H9 (cell line): ENCODE data around the gene ZSWIM3. TPM values are rescaled to one million over a fixed set of nuclear protein-coding genes. Genes with fewer than 3 reads are reported as not detected.

Experiments used
- DNase-seq: peaks from one replicate; pipeline ENCODE4 v3.0.0-alpha.2; 2017
- H2AFZ ChIP-seq: one replicate; pipeline ENCODE4 v1.6.1; 2013; ENCODE audit warnings: mild to moderate bottlenecking, low read length, control low read depth, moderate library complexity
- H2AK5ac ChIP-seq: 2 replicates; pipeline ENCODE4 v1.6.1; 2013; ENCODE audit warnings: low read length, control low read depth, mixed read lengths; ENCODE audit not compliant: insufficient read length
- H2BK120ac ChIP-seq: one replicate; pipeline ENCODE4 v1.6.1; 2013; ENCODE audit warnings: low read depth, mild to moderate bottlenecking, low read length, control low read depth, inconsistent platforms; ENCODE audit not compliant: poor library complexity, severe bottlenecking
- H2BK12ac ChIP-seq: 2 replicates; pipeline ENCODE4 v1.6.1; 2013; ENCODE audit warnings: low read length, control low read depth, mixed read lengths, low read depth; ENCODE audit not compliant: insufficient read length
- H2BK15ac ChIP-seq: 2 replicates; pipeline ENCODE4 v1.6.1; 2013; ENCODE audit warnings: low read depth, low read length, control low read depth
- H2BK20ac ChIP-seq: one replicate; pipeline ENCODE4 v1.6.1; 2013; ENCODE audit warnings: low read depth, mild to moderate bottlenecking, low read length, control low read depth, inconsistent platforms; ENCODE audit not compliant: poor library complexity, severe bottlenecking
- H2BK5ac ChIP-seq: 2 replicates; pipeline ENCODE4 v1.6.1; 2013; ENCODE audit warnings: low read length, control low read depth, mixed read lengths; ENCODE audit not compliant: insufficient read length
- H3K14ac ChIP-seq: 2 replicates; pipeline ENCODE4 v1.6.1; 2013; ENCODE audit warnings: low read length, control low read depth; ENCODE audit not compliant: insufficient read depth
- H3K18ac ChIP-seq: 2 replicates; pipeline ENCODE4 v1.6.1; 2013; ENCODE audit warnings: low read depth, mild to moderate bottlenecking, mixed read lengths, low read length, control low read depth; ENCODE audit not compliant: insufficient read length
- H3K23ac ChIP-seq: 2 replicates; pipeline ENCODE4 v1.6.1; 2013; ENCODE audit warnings: low read length, control low read depth, mixed read lengths, low read depth; ENCODE audit not compliant: insufficient read length
- H3K23me2 ChIP-seq: 2 replicates; pipeline ENCODE4 v1.6.1; 2013; ENCODE audit warnings: low read depth, mild to moderate bottlenecking, mixed read lengths, low read length, control low read depth; ENCODE audit not compliant: insufficient read length, poor library complexity, severe bottlenecking
- H3K27ac ChIP-seq: 2 replicates; pipeline ENCODE4 v1.5.1; 2013; ENCODE audit warnings: low read length, control low read depth, mixed read lengths, low read depth; ENCODE audit not compliant: insufficient read length
- H3K27me3 ChIP-seq: 2 replicates; pipeline ENCODE4 v1.6.1; 2013; ENCODE audit warnings: low read length, control low read depth, inconsistent platforms; ENCODE audit not compliant: insufficient read depth
- H3K4ac ChIP-seq: 2 replicates; pipeline ENCODE4 v1.6.1; 2013; ENCODE audit warnings: low read depth, mild to moderate bottlenecking, control low read depth, inconsistent platforms, low read length, moderate library complexity
- H3K4me1 ChIP-seq: 2 replicates; pipeline ENCODE4 v1.6.1; 2013; ENCODE audit warnings: low read length, control low read depth, inconsistent platforms; ENCODE audit not compliant: insufficient read depth
- H3K4me2 ChIP-seq: 2 replicates; pipeline ENCODE4 v1.6.1; 2013; ENCODE audit warnings: low read length, control low read depth, mixed read lengths; ENCODE audit not compliant: insufficient read length, insufficient read depth
- H3K56ac ChIP-seq: 2 replicates; pipeline ENCODE4 v1.6.1; 2013; ENCODE audit warnings: low read depth, mild to moderate bottlenecking, mixed read lengths, low read length, control low read depth; ENCODE audit not compliant: insufficient read length
- H3K79me1 ChIP-seq: 2 replicates; pipeline ENCODE4 v1.6.1; 2013; ENCODE audit warnings: low read depth, mild to moderate bottlenecking, moderate library complexity, low read length, control low read depth, inconsistent platforms; ENCODE audit not compliant: insufficient read depth, poor library complexity, severe bottlenecking
- H3K79me2 ChIP-seq: 2 replicates; pipeline ENCODE4 v1.6.1; 2013; ENCODE audit warnings: low read length, control low read depth, inconsistent platforms; ENCODE audit not compliant: insufficient read depth
- H3K9ac ChIP-seq: 2 replicates; pipeline ENCODE4 v1.6.1; 2013; ENCODE audit warnings: low read length, control low read depth, mixed read lengths; ENCODE audit not compliant: insufficient read length; ENCODE audit errors: extremely low read depth
- H3K9me3 ChIP-seq: one replicate; pipeline ENCODE4 v1.6.1; 2013; ENCODE audit warnings: low read depth, low read length, inconsistent platforms; ENCODE audit not compliant: control insufficient read depth
- H3T11ph ChIP-seq: one replicate; pipeline ENCODE4 v1.6.1; 2013; ENCODE audit warnings: mild to moderate bottlenecking, low read length, control low read depth, inconsistent platforms
- H4K20me1 ChIP-seq: one replicate; pipeline ENCODE4 v1.6.1; 2013; ENCODE audit not compliant: control insufficient read depth, insufficient read length, insufficient read depth
- H4K5ac ChIP-seq: 2 replicates; pipeline ENCODE4 v1.6.1; 2013; ENCODE audit warnings: low read depth, mild to moderate bottlenecking, mixed read lengths, low read length, control low read depth; ENCODE audit not compliant: insufficient read length
- H4K8ac ChIP-seq: replicated peaks from 2 replicates; pipeline ENCODE4 v1.6.1; 2013; ENCODE audit warnings: low read length, control low read depth, mixed read lengths, low read depth; ENCODE audit not compliant: insufficient read length
- H4K91ac ChIP-seq: 2 replicates; pipeline ENCODE4 v1.6.1; 2013; ENCODE audit warnings: low read depth, mild to moderate bottlenecking, moderate library complexity, mixed read lengths, low read length, control low read depth; ENCODE audit not compliant: insufficient read length
- H3K27ac Mint-ChIP-seq, 3 experiments: 2 replicates in 2 of 3; 3 replicates in 1 of 3; pipeline ENCODE4 v1.8.0; 2020 to 2021; ENCODE audit warnings: mixed read lengths in 3 of 3, mild to moderate bottlenecking in 1 of 3, moderate library complexity in 1 of 3
- H3K27me3 Mint-ChIP-seq: 2 replicates; pipeline ENCODE4 v1.8.0; 2021; ENCODE audit warnings: low read depth, mild to moderate bottlenecking, moderate library complexity, mixed read lengths
- H3K36me3 Mint-ChIP-seq, 3 experiments: 2 replicates in 2 of 3; 3 replicates in 1 of 3; pipeline ENCODE4 v1.8.0; 2020 to 2021; ENCODE audit warnings: low read depth in 3 of 3, mixed read lengths in 3 of 3; ENCODE audit not compliant: insufficient read depth in 1 of 3
- H3K4me1 Mint-ChIP-seq, 2 experiments: 2 replicates each; pipeline ENCODE4 v1.8.0; 2020; ENCODE audit warnings: mixed read lengths in 2 of 2
- H3K4me3 Mint-ChIP-seq, 2 experiments: 2 replicates in 1 of 2; 3 replicates in 1 of 2; pipeline ENCODE4 v1.8.0; 2020 to 2021; ENCODE audit warnings: mild to moderate bottlenecking in 2 of 2, mixed read lengths in 2 of 2, moderate library complexity in 1 of 2
- H3K9me3 Mint-ChIP-seq, 2 experiments: 2 replicates in 1 of 2; 3 replicates in 1 of 2; pipeline ENCODE4 v1.8.0; 2020; ENCODE audit warnings: mild to moderate bottlenecking in 2 of 2, mixed read lengths in 2 of 2, moderate library complexity in 1 of 2
- CTCF ChIP-seq: fragments of 200-600 bp; sonication (generic); conservative IDR thresholded peaks from 3 replicates; pipeline ENCODE4 v1.8.0; 2021; ENCODE audit warnings: antibody characterized with exemption, mild to moderate bottlenecking
- WGBS: extraction: QIAGEN DNeasy Blood & Tissue Kit; methylation state at CpG from one replicate; pipeline ENCODE4 v1.1.7; 2013; ENCODE audit warnings: missing lambda C conversion rate, low lambda C conversion rate, mixed read lengths; ENCODE audit not compliant: insufficient read length; ENCODE audit errors: extremely low coverage; 5-methylcytosine and 5-hydroxymethylcytosine counted together
- total RNA-seq: library from RNA; stranded (reverse); gene quantifications from 2 replicates; pipeline ENCODE4 v1.2.1, GENCODE V29; 2021

The ZSWIM3 gene
- total RNA-seq, 1 experiment from 2014 or later, result 8.0 TPM

- no peaks in the 10 kb centered on the region for H3K9me3 Mint-ChIP-seq
- Histone ChIP-seq H3K27me3 (no peaks in the 10 kb centered on the region), H3T11ph (no peak overlapping the region), H3K4me2 (no peak overlapping the region), H3K27ac (no peak overlapping the region), H2BK12ac (no peak overlapping the region), H3K18ac (no peak overlapping the region), H4K91ac (no peak overlapping the region), H3K14ac (no peak overlapping the region), H2BK120ac (no peak overlapping the region), H3K4ac (no peak overlapping the region), H3K23ac (no peak overlapping the region), H2BK5ac (no peak overlapping the region), H3K23me2 (no peaks in the 10 kb centered on the region), H3K9ac (no peak overlapping the region), H3K56ac (no peak overlapping the region), H3K4me1 (peaks cover 12% of the 10 kb centered on the region; the same call in 1 of the 2 replicates), H2AK5ac (no peak overlapping the region), H4K20me1 (no peaks in the 10 kb centered on the region), H2AFZ (no peak overlapping the region), H2BK20ac (no peak overlapping the region), H3K79me1 (no peaks in the 10 kb centered on the region), H4K5ac (no peak overlapping the region), H3K79me2 (no peaks in the 10 kb centered on the region), H3K9me3 (no peaks in the 10 kb centered on the region), H4K8ac (no peak overlapping the region), H2BK15ac (no peak overlapping the region)
- TF ChIP-seq CTCF, result no peak
- no peak for DNase-seq
- no peaks in the 10 kb centered on the region for H3K27me3 Mint-ChIP-seq
- H3K4me3 Mint-ChIP-seq, result no peak overlapping the region
- no CpG with 5 or more reads among the region's 1 CpG for WGBS
- H3K27ac Mint-ChIP-seq, result peak overlapping the region in 2 of 3 experiments; percentile 62 to 83; a peak in 3 of 7 replicates
- peaks cover 36 to 38% of the 10 kb centered on the region in 2 experiments for H3K4me1 Mint-ChIP-seq
- peaks cover 8 to 43% (median 29%) of the 10 kb centered on the region in 3 experiments; a peak in 6 of 7 replicates for H3K36me3 Mint-ChIP-seq
Measured at GRCh38 chr20:45850926-45851325, 6.5 kb upstream of the ZSWIM3 start.
